HL-60/S4 treated with retinoic acid at 250 ng/mL for 4 days and 3 days (cell line): ENCODE measurements around the gene CDX1.

Source experiments
- in situ Hi-C: fragments of 300-500 bp; cut with MboI; formaldehyde crosslinking; loops from 2 replicates; pipeline ENCODE4 v1.7.0; 2022; ENCODE audit warnings: low sequenced_read_pairs

The CDX1 gene

GRCh38 chr5:150181027-150181426 lies 14.4 kb downstream of the CDX1 start:
- in situ Hi-C loops, result no loop called here

- in situ Hi-C loops, result no loop called here
Observed at GRCh38 chr5:150181766-150182545, 15.4 kb downstream of the CDX1 start.

GRCh38 chr5:150182774-150183173 lies 16.2 kb downstream of the CDX1 start:
- in situ Hi-C loops, result no loop called here

GRCh38 chr5:150183436-150183835 lies 16.9 kb downstream of the CDX1 start:
- in situ Hi-C loops, result no loop called here

- in situ Hi-C loops, result no loop called here
Observed at GRCh38 chr5:150184006-150184405, 17.4 kb downstream of the CDX1 start.

GRCh38 chr5:150184990-150185912 lies 18.7 kb downstream of the CDX1 start:
- in situ Hi-C loops, result no loop called here

- in situ Hi-C loops, result no loop called here
Observed at GRCh38 chr5:150186137-150186536, 19.6 kb downstream of the CDX1 start.

- in situ Hi-C loops, result no loop called here
Observed at GRCh38 chr5:150186897-150187296, 20.3 kb downstream of the CDX1 start.

- in situ Hi-C loops, result no loop called here
Observed at GRCh38 chr5:150188146-150188842, 21.7 kb downstream of the CDX1 start.

GRCh38 chr5:150189326-150189725 lies 22.7 kb downstream of the CDX1 start:
- in situ Hi-C loops, result no loop called here

GRCh38 chr5:150189728-150190502 lies 23.3 kb downstream of the CDX1 start, which contains the start of gene SLC6A7:
SLC6A7 (plus strand) TSS chr5:150190062; CDS start chr5:150190328, 266 bp downstream.
- in situ Hi-C loops, result no loop called here

- in situ Hi-C loops, result no loop called here
Observed at GRCh38 chr5:150190503-150190979, 24.0 kb downstream of the CDX1 start.

- in situ Hi-C loops, result no loop called here
Observed at GRCh38 chr5:150190987-150191386, 24.4 kb downstream of the CDX1 start.

GRCh38 chr5:150192462-150192861 lies 25.9 kb downstream of the CDX1 start:
- in situ Hi-C loops, result no loop called here

- in situ Hi-C loops, result no loop called here
Observed at GRCh38 chr5:150195736-150196485, 29.3 kb downstream of the CDX1 start.

GRCh38 chr5:150196514-150196913 lies 29.9 kb downstream of the CDX1 start:
- in situ Hi-C loops, result no loop called here

- in situ Hi-C loops, result no loop called here
Observed at GRCh38 chr5:150196986-150197385, 30.4 kb downstream of the CDX1 start.

GRCh38 chr5:150197476-150197875 lies 30.9 kb downstream of the CDX1 start:
- in situ Hi-C loops, result no loop called here

GRCh38 chr5:150202501-150202900 lies 35.9 kb downstream of the CDX1 start:
- in situ Hi-C loops, result no loop called here
